GM21825 (cell line): ENCODE results near the gene PPA1.
"Not testable (repeated sequence)": the region's sequence is repeated elsewhere in the genome, so short reads cannot be mapped to it uniquely, and the experiment has no call there.

Experiments used
- ATAC-seq: cut with Tn5 transposase; IDR thresholded peaks from one replicate; pipeline ENCODE4 v1.9.1; 2021; ENCODE audit warnings: mild to moderate bottlenecking, moderate library complexity; ENCODE audit not compliant: unreplicated experiment

The PPA1 gene

DNA sequence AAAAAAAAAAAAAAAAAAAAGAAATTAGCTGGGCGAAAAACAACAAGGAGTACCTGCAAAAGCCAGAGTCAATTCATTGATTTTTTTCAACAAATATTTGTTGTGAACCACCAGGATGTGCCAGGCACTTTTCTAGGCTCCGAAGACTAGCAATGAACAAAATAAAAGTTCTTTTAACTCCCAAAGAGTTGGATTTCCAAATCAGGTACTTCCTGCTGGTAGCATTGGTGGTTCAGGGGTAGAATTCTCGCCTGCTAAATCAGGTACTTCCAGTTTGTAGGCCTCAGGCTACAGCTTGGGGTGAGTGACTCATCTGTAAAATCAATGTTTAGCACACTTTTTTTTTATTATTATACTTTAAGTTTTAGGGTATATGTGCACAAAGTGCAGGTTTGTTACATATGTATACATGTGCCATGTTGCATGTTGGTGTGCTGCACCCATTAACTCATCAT, 10.9 kb downstream of the PPA1 start:
- no peak for ATAC-seq

DNA sequence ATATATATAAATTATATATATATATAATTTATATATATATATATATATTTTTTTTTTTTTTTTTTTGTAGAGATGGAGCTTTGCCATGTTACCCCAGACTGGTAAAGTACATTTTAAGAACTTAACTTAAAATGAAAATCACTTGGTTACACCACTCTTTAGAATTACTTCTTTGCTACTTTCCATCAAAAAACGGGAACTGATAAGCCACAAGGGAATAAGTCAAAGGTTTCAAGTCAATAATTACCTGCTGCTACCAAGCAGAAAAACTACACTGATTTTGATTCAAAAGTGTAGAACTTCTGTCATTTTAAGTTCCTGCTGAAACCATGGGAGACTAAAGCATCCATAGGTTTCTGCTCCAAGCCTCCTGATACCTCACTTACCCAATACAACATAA, 12.2 kb downstream of the PPA1 start:
- no peak for ATAC-seq

DNA sequence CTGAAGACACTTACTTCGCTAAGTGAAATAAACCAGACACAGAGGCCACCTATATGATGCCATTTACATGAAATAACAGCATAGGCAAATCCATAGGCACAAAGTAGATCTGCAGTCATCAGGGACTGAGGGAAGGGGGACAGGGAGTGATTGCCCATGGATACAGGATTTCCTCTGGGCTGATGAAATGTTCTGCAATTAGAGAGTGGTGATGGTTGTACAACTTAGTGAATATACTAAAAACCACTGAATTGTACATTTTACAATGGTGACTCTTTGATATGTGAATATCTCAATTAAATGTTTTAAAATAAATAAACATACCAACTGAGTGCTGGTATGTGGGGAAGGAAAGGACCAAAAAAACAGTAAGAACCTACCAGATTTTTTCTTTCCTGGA, 20.4 kb downstream of the PPA1 start:
- no peak for ATAC-seq

DNA sequence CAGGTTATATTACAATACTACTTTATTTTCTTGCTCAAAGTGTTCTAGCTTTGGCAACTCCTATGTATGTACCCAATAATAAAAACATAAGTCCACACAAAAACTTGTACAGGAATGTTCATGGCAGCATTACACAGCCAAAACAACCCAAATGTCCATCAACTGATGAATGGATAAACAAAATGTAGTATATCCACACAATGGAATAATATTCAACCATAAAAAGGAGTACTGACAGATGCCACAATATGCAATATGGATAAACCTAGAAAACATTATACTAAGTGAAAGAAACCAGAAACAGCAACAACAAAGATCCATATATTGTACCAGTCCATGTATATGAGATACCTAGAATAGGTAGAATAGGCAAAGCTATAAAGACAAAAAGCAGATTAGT, 21.0 kb downstream of the PPA1 start:
- ATAC-seq, result no peak

DNA sequence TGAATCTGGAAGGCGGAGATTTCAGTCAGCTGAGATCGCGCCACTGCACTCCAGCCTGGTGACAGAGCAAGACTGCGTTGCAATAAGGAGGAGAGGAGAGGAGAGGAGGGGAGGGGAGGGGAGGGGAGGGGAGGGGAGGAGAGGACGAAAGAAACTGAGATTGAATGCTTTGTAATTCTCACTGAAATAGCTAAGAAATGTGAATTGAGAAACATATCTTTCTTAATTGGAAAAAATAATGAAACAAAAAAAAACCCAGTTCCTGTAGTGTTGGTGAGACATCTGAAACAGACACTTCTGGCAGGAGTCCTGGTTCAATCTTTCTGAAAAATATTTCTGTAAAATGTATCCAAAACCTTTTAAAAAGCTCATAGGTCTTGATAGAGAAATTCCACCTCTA, 26.5 kb downstream of the PPA1 start:
- ATAC-seq, result no peak

DNA sequence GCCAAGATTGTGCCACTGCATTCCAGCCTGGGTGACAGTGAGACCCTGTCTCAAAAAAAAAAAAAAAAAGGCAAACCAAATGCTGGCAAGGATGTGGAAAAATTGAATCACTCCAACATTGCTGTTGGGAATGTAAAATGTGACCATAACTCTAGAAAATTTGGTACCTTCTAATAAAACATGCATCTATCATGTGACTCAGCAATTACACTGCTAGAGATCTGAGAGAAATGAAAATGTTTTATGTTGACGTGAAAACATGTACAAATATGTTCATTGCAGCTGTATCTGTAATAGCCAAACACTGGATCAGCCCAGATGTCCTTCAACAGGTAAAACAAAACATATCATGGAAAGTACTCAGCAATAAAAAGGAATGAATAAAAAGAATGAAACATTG, 32.1 kb downstream of the PPA1 start:
- ATAC-seq, result no peak

DNA sequence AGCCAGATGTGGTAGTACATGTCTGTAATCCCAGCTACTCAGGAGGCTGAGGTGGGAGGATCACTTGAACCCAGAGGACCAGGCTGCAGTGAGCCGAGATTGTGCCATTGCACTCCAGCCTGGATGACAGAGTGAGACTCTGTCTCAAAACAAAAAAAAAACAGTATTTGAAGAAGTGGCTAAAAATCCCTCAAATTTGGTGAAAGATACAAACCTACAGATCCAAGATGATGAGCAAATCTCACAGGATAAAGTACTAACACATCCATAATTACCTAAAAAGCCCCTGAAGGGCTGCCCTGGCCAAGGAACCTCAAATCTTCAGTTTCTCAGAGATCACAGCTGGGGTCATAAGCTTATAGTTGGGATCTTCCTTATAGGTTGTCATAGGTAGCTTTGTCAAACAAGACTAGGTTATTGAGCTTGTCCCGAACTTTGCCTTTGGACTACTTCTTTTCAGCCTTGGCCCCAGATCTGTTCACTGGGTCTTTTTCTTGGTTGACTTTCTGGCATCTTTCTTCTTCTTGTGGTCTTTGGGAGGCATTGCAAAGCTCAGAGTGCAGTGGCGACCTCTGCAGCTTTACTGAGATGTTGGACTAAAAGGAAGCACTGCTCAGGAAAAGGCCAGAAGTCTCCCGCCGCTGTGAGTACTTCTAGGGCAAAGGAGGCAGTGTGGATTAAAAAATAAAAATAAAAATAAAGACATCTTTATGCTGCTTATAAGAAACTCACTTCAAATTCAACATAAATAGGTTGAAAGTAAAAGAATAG, 34.3 kb downstream of the PPA1 start:
- no peak for ATAC-seq

DNA sequence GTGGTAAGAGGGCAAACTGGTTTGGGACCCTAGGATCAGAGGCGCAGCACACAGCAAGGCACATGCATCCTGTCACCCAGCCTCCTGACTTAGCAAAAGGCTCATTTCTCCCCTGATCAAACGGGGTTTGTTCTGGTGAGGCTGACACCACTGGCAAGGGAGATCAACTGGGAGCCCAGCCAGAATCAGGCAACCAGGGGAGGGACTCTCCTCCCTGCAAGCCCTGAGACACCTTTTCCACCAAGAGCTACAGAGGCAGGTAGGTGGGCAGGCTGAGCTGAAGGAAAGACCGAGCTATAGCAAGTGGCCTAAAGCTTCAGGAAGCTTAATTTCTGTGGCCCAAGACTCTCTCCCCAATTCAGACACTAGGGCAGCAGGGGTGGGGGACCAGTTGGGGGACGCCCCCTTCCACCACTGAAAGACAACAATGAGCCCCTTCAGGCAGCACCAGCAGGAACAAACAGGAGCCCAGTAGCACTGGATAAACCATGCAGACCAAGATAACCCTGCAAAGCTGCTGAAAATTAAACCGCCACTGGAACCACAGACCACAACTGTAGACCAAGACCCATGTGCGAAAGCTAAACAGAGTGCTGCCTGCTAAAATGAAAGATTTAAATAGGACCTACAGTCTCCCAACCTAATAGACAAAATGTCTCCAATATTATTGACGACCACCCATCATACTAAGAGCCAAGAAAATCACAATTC, 35.8 kb downstream of the PPA1 start:
- ATAC-seq, result no peak

DNA sequence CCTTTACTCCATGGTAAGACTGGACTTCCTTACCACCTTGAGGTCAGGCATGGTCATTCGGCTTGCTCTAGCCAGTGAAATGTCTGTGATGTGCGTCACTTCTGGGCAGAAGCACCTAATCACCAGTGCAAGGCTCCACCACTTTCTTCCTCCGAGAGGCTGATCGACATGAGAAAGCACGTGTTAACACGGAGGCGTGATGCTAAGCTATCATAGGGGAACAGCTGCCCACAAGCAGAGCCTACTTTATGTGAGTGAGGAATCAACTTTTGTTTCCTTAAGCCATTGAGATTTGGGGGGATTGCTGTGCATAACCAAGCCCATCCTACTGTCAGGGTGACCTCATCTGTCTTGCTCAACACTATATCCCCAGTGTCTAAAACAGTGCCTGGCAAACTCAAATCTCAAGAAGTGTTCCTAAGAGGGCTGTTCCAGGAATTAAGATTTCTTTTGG, 39.8 kb downstream of the PPA1 start:
- no peak for ATAC-seq

DNA sequence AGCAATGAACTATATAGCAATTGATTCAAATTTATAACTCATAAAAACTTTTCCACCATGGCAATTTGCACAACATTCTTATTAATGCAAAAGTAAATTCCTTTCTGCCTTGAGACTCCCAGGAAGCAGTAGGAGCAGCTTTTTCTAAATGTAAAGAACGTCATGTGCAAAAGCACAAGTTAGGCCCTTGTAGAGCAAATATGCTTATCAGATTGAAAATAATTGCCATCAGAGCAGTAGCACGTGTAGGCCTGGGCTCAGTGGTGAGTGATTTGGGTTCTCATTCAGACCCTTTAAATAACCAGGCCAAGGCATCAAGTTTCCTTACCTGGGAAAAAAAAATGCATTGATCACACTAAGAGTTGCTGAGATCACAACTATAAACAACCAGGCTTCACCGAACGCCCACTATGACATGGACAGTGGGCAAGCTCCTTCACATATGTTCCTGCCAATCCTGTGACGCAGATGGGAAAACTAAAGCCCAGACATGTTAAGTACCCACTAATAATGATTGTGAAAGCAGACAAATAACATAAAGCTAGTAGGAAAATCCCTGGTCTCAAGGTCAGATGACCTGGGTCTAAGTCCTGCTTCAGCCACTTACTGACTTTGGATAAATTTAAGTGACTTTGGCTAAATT, 40.8 kb downstream of the PPA1 start:
- no peak for ATAC-seq

DNA sequence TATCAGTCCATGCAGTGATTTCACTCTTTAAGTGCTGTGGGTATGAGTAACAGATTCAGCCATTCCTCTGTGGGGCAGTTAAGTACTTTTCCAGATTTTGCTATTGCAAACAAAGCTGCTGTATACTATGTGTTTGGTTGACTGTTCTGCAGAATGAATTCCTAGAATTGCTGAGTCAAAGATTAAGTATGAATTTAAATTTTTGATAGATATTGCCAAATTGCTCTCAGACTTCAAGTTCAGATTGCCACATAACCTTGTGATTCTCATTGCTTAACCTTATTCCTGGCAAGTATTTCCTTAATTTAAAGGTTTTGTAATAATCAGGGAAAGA, 41.3 kb downstream of the PPA1 start:
- ATAC-seq, result no peak

DNA sequence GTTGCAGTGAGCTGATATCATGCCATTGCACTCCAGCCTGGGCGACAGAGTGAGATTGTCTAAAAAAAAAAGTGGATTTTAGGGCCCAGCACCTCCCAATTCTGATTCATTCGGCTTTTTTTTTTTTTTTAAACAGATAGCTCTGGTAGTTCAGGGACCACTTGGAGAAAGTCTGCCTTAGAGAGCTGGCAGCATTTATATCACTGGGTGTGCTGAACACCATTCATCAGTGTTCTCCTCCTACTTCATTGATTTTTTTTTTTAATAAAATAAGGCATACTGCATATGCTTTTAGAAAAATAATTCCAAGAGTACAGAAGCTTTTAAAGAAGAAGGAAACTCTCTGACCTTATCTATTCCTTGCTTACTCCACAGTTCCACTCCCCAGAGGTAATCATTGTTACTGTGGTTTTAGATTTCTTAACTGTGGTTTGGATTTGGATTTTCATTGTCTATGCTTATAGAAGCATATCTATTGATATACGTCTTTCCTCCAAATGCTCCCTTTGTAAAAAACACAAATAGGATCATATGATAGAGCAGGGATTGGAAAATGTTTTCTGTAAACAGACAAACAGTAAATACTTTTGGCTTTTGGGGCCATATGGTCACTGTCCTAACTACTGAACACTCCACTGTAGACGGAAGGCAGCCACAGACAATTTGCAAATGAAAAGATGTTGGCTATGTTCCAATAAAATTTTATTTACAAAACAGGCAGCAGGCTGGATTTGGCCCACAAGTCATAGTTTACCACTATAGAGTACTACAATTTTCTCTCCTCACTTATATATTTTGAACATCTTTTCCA, 41.9 kb downstream of the PPA1 start:
- ATAC-seq, result no peak

DNA sequence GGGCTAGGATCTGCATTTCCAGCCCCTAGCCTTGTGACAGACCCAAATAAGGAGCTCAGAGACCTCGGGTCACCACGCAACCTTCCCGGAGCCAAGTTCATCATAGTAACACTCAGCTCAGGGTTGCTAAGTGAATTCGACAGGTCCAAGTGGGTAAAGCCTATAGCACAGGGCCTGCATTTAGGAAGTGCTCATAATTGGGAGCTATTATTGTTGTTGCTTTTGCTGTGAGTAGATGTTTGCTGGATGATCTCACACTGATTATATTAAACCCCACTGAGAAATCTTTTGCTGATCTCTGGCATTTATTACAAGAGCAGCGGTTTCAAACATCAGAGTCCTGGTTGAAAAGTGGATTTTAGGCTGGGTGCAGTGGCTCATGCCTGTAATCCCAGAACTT, 42.6 kb downstream of the PPA1 start:
- no peak for ATAC-seq

DNA sequence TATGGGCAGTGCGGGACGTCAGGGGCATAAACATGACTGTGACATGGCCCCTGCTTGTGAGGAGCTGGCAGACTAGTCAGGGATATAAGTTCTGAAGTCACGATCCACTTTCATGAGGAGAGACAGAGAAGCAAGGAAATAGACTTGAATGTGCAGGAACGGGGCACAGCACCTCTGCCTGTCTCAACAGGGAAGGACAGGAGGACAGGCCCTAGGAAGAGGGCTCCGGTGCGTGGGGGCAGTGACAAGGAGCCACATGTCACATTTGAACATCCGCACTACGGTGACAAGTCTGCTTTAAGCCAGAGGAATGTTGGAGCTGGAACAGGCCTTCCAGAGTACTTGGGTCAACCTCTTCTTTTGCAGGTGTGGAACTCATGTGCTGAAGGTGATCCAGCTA, 43.1 kb downstream of the PPA1 start:
- ATAC-seq, result no peak

DNA sequence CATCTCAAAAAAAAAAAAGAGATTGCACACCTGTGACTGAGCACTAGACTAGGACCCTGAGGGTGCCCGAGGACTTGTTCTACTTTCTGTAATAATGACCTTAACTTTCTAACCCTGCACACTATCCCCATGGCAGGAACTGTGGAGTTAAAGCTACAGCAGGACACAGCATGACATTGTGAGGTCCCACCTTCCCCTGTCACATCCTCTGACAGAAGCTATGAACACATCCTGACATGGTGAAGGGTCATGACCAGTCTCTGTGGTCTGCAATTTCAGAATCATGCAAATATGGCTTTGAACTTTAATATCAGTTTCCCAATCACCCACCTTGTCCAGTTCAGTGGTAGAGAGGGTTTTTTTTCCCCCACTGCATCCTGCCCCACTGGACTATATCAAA, 44.5 kb downstream of the PPA1 start:
- no peak for ATAC-seq

DNA sequence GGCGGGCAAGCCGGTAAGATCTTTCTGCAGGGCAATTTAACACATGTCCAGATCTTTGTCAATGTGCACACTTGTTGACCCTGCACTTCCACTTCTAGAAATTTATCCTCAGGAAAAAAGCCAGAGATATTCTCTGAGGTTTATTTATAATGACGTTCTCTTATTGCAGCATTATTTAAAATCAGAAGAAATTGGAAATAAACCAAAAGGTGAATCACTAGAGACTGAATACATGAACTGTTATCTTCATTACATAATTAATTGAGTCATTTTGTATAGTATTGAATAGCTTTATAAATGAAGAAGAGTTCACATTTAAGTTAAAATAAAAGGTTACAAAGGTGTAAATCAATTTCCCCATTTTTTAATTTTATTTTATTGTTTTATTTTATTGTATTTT, 46.7 kb downstream of the PPA1 start:
- ATAC-seq, result no peak

DNA sequence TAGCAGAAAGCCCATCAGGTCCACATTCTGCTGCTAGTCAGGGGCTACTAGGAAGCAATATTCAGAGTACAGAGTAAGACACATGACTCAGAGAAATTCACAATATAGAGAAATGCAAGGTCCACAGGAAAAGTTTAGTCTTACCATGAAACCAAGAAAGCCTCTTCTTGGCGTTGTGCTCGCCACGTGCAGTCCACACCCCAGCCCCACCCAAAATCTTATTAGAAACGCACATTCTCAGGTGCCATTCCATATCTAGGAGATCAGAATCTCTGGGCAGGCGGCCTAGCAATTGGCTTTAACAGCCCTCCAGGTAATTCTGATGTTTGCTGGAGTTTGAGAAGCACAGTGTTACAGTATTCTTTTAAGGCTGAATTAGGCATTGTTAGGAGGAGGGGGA, 47.1 kb downstream of the PPA1 start:
- ATAC-seq, result no peak

DNA sequence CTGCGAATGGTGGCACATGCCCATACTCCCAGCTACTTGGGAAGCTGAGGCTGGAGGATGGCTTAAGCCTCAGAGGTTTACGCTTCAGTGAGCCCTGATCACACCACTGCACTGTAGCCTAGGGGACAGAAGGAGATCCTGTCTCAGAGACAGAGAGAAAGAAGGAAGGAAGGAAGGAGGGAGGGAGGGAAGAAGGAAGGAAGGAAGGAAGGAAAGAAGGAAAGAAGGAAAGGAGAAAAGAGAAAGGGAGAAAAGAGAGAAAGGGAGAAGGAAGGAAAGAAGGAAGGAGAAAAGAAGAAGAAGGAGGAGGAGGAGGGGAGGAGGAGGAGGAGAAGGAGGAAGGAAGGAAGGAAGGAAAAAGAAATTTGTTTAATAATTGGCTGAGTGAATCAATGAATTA, 49.9 kb downstream of the PPA1 start:
- no peak for ATAC-seq

DNA sequence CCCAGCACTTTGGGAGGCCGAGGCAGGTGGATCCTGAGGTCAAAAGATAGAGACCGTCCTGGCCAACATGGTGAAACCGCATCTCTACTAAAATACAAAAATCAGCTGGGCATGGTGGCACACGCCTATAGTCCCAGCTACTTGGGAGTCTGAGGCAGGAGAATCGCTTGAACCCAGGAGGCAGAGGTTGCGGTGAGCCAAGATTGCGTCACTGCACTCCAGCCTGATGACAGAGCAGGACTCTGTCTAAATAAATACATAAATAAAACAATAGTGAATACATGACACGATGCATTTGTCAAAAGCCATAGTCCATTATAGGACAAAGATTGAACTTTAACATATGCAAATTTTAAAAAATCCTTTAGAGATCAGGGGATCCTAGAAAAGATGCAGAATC, 54.0 kb downstream of the PPA1 start:
- ATAC-seq, result not testable (repeated sequence)

DNA sequence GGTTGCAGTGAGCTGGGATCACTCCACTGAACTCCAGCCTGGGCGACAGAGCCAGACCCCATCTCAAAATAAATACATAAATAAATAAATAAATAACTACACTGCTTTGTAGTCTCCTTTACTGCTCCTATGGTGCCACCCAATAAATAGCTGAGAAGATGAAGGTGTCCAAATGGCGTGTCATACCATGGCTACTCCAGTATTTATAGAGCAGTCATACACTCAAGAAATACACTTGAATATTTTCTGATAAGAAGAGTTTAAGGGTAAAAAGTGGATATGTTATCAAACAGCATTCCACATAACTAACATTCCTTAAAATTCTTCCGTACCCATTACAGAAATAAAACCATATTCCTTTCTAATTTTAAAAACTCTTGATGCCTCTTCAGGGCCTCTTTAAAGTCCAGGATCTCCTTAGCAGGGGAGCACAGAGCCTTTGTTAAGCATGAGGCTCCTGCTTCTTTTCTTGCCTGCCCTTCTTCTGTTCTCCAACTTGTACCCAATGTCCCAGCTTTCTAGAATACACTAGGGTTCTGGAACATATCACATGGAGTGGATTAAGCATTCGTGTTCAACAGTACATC, 55.0 kb downstream of the PPA1 start:
- no peak for ATAC-seq

DNA sequence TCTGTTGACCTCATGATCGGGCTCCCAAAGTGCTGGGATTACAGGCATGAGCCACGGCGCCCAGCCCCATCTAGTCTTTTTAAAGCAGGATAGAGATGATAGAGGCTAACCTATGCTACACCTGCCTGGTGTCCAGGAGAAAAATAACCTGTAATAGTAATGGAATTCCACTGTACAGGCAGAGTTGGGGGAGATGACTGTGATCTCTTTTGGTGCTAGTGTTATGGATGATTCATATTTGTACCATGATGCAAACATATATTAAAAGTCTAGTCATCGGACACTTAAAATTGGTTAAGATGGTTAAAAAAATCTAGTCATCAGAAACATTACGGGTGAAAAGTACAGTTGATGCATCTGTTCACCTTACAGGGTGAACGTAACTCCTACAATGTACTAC, 56.8 kb downstream of the PPA1 start:
- no peak for ATAC-seq
